ENCODE data around the gene FGFBP2.

DNA sequence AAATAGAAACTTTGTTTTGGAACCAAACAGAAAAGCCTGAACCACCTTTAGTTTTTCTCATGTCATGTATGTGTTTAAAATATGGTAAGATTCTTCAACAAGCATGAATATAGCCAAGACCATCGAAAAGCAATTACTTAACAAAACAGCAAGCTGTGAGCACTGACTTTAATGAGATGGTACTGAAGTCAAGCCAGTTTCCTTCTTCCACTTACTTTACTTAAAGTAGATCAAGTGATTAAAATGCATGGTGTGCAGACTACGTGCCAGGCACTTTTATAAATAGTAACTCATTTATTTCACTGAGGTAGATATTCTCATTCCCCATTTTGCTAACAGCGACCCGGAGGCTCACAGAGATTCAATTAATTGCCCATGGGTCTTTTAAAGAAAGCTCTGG, 46.2 kb upstream of the FGFBP2 start:
- TF ChIP-seq CTCF (IDR thresholded peaks at IDR 0.05) (no peak), POLR2A (IDR thresholded peaks at IDR 0.05) (no peak)
